Measurements from ENCODE around the gene CDH26.

The CDH26 gene

DNA sequence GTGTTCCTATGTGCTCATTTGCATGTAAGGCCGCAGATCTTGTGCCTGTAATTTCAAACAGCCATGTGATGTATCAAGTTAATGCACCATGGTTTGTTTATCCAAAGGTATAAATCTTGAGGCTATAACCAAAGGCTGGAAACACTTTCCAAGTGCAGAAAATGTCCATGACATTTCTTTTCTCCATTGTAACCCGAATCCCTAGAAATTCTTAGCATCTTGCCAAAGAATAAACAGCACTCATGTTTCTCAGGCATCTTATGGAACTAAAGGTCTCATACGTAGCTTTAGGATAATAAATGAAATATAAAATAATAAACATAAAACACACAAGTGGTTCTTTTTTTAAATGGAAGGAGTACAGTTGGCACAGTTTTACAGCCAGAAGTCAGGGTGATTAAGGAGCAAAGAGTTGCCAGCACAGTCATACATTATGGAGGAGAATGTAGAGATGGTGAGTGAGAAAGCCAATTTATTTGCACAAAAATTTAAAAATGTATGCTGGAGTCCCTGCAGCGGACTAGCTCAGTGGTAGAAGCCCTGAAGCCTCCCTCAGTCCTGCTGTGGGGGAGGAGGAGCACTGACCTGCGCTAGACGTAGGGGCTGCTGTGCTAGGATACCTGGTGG, 18.0 kb downstream of the CDH26 start:
- intact Hi-C loops (cut with DNase I): no loop called here
- no peak for DNase-seq

DNA sequence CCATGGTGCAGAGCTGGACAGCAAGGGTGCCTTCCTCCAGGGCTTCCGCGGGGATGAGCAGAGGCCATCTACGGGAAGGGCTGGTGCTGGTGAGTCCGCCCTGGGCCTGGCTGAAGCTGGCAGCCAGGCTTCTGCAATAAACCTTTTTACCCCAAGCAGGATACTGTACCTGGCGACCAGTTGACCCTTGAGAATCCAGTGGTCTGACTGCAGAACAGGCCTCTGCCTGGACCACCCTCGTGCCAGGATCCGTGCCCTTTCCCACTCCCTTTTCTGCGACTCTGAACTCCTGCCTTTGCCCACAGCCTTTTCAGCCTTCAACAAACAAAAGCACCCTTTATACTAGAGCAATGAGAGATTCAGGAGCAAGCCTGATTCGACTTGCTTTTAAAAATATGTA, 18.9 kb downstream of the CDH26 start:
- intact Hi-C loops (cut with DNase I): no loop called here
- peak in 6 of 10 donors; percentile 6 to 81 (median 50) for DNase-seq

DNA sequence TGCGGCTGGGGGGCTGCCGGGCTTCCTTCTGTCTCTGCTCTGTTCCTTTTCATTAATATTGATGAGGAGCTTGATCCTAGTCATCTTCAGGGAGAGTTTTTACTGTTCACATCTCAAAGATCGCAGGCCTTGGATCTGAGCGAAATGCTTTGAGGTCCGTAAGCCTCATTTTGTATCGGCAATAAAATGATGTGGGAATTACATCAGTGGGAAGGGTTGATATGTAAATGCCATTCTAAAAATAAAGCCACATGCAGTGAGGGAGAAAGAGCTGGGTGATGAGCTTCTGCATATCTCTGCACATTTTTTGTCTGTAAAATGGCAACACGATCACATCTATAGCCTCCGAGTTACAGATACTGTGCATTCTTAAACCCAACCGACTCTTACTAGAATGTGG, 24.9 kb downstream of the CDH26 start:
- intact Hi-C loops (cut with DNase I): no loop called here
- no peak for DNase-seq

DNA sequence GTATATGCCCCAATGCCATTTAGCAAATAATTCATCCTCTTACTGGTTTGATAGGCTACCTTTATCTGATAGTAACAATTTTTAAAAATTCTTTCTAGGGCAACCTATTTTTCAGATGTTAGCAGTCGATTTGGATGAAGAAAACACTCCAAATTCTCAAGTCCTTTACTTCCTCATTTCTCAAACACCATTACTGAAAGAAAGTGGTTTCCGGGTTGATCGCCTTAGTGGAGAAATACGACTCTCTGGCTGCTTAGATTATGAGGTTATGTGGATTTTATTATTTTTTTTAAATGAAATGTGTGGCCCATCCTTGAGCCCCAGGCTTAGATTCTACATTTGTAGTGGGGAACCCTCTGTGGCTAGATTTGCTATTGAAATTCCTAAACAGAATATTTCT, 26.3 kb downstream of the CDH26 start:
- no peak for DNase-seq
- intact Hi-C loops (cut with DNase I): no loop called here

DNA sequence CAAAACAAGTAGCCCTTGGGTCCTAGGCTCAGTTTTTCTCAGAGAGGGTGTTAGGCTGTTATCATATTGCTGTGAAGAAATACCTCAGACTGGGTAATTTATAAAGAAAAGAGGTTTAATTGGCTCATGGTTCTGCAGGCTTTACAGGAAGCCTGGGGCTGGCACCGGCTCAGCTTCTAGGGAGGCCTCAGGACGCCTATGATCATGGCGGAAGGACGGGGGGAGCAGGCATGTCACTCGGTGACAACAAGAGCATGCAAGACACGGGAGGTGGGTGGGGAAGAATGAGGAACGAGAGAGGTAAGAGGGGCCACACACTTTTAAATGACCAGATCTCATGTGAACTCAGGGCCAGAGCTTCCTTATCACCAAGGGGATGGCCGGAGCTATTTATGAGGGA, 26.9 kb downstream of the CDH26 start:
- peak in 1 of 10 donors; percentile 44 for DNase-seq
- intact Hi-C loops (cut with DNase I): no loop called here

GRCh38 chr20:59985864-59986263, 27.6 kb downstream of the CDH26 start:
- DNase-seq: peak in 1 of 10 donors; percentile 31
- intact Hi-C loops (cut with DNase I): no loop called here

DNA sequence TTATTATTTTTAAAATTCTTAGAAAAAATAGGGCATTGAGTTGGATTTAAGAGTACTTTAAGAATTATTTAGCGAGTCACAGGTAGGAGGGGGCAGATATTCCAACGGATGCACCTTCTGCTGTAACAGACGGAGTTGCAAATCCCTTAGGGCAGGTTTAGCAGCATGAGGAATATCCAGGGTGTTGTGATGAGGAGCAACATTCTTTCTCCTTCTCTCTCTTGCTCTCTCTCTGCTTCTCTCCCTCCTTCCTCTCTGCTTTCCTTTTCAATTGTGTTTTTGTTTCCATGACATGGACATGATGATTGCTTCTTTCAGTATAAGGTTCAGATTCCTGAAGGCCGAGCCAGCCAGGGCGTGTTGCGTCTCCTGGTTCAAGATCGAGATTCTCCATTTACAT, 28.9 kb downstream of the CDH26 start:
- no peak for DNase-seq
- intact Hi-C loops (cut with DNase I): no loop called here

GRCh38 chr20:59988141-59988540, 29.9 kb downstream of the CDH26 start:
- intact Hi-C loops (cut with DNase I): no loop called here
- DNase-seq: peak in 1 of 10 donors; percentile 76

DNA sequence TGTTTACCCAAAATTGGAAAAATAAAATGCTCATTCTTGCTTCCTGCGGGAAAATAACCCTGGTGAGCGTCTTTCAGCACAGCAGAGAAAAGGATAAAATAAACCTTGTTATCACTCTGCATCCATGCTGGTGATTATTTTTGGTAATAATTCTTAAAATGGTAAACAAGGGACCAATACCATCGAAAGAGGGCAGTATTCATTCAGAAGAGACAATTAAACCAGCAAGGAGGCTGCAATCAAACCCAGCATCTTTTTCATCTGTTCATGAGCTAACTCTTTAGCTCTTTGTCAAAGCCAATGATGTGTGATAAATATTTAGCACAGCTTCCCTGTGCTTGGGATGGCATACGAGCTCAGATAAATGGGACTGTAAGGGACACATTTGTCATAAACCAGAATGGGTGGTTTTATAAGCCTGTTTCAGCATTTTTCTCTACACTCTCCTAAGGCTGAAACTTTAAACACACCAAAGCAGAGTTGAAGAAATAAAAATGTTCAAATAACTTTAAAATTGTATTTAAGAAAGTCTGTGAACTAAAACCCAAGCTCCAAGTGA, 34.4 kb downstream of the CDH26 start:
- no peak for DNase-seq
- intact Hi-C loops (cut with DNase I): no loop called here

GRCh38 chr20:59993736-59994430, 35.7 kb downstream of the CDH26 start:
- DNase-seq: no peak
- intact Hi-C loops (cut with DNase I): no loop called here

- no peak for DNase-seq
- intact Hi-C loops (cut with DNase I): no loop called here
Measured at GRCh38 chr20:59994697-59995122, 36.5 kb downstream of the CDH26 start.

DNA sequence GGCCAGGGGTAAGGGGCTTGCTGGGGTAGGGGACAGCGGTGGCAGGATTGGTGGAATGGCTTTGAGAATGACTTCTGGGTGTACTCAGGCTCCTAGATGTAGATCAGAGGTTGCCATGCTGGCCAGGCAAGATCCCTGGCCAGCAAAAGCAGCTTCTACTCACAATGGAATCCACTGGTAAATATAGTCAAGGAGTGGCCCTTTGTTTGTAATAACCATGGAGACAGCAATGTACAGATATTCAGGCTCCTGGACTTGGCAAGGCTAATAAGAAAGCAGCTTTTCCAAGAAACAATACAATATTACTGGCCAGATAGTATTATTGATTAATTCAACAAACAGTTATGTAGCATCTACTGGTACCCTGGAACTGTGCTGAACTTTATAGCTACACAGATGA, 37.9 kb downstream of the CDH26 start:
- intact Hi-C loops (cut with DNase I): no loop called here
- peak in 1 of 10 donors; percentile 39 for DNase-seq

DNA sequence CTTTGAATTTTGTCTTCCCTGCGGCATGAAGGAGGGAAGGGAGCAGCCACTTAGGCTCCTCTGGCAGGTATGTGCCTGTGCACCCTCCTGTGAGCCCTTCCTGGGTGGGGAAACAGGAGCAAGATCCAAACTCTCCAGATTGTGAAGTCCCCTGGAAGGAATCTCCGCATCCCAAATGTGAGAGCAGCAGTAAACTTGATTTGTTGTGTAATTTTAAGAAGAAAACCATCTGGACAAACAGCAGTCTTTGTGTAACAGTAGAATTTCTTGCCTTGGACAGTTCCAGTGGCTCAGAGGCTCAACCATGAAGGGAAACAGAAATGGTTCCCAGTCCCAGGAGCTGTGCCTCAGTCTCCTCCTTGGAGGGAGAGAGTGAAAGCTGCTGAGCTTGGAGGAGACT, 39.7 kb downstream of the CDH26 start:
- intact Hi-C loops (cut with DNase I): no loop called here
- no peak for DNase-seq

DNA sequence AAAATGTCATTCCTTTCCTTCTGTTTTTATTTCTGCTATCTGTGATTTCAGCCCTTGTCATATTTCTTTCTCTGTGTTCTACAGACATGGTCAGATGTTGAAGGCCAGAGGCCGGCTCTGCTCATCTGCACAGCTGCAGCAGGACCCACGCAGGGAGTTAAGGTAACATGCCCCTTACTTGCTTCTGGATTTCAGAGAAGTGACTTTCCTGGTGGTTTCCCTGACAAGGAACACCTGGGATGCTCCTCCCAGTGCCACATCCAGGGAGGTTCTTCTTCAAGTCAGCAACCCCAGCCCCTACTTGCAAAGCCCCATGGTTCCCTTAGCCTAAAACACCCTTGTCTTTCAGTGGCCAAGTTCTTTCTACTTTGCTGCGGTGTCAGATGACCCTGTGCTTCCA, 41.3 kb downstream of the CDH26 start:
- no peak for DNase-seq
- intact Hi-C loops (cut with DNase I): no loop called here

- intact Hi-C loops (cut with DNase I): no loop called here
- DNase-seq: no peak
Measured at GRCh38 chr20:60000271-60001042, 42.2 kb downstream of the CDH26 start.

DNA sequence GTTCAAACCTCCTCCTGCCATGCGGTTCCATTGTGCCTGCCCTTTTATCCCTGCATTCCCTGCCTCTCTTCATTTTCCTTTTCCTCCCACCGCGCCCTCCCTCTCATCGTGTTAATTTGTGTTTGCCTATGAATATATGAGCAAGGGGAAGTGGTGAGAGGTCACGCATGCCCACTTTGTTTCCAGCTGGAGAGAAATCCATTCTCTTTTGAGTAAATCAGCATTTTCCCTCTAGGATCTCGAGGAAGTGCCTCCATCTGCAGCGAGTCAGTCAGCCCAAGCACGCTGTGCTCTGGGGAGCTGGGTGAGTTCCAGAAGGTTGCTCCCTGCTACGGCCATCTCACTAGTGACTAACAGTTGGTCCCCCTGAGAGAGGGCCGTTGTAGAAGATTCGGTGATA, 42.9 kb downstream of the CDH26 start:
- intact Hi-C loops (cut with DNase I): no loop called here
- no peak for DNase-seq

- intact Hi-C loops (cut with DNase I): no loop called here
- no peak for DNase-seq
Measured at GRCh38 chr20:60003776-60004175, 45.6 kb downstream of the CDH26 start.

DNA sequence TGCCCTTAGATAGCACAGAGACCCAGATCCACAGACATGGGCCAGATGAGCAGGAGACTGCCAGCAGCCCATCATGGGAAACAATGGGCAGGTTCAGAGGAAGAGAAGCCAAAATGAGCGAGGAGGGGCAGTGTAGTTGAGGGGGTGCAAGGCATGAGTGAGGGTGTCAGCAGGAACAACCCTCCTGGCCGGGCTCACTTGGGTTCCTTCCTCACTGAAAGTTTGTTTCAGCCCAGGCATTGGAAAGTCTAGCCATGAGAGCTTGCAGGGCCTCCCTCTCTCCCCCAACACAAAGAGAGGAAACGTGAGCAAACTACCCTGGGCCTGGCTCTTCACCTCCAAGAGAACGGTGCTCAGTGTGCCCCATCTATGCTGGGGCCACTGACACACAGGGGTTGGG, 48.0 kb downstream of the CDH26 start:
- no peak for DNase-seq
- intact Hi-C loops (cut with DNase I): no loop called here

- intact Hi-C loops (cut with DNase I): no loop called here
- DNase-seq: no peak
Measured at GRCh38 chr20:60007464-60007863, 49.2 kb downstream of the CDH26 start.

DNA sequence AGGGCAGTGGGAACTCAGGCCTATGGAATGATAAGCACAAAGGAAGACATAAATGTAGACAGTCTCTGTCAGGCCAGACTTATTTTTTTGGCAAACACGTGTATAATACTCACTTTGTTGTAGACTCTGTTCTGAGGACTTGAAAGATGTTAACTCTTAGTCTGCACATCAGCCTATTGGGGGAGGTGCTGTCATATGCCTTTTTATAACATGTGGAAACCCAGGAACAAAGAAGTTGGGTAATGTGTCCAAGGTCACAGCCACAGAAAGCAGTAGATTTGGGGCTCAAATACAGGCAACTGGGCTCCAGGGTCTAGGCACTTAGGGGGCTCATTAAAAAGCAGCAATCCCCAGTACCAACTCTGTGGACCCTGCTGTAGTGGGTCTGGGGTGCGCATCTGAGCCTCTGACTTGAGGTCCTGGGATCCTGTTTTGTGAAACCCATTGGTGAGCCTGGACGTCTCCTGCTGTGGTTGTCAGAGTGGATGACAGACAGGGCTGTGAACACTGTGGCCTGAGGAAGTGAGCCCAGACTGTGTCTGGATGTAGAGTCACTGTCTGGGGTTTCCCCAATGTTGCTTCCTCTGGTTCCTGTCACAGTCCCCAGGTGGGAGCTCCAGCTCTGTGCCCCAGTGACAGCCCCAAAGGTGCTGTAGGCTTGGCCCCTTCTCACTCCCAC, 50.0 kb downstream of the CDH26 start:
- intact Hi-C loops (cut with DNase I): no loop called here
- no peak for DNase-seq

- no peak for DNase-seq
- intact Hi-C loops (cut with DNase I): no loop called here
Measured at GRCh38 chr20:60009318-60009717, 51.1 kb downstream of the CDH26 start.

Measured in posterior cingulate gyrus (tissue), 11 donors.